Measurements from ENCODE around the gene MKRN1.
"Not testable (repeated sequence)": the region's sequence is repeated elsewhere in the genome, so short reads cannot be mapped to it uniquely, and the experiment has no call there.

Gene MKRN1

DNA sequence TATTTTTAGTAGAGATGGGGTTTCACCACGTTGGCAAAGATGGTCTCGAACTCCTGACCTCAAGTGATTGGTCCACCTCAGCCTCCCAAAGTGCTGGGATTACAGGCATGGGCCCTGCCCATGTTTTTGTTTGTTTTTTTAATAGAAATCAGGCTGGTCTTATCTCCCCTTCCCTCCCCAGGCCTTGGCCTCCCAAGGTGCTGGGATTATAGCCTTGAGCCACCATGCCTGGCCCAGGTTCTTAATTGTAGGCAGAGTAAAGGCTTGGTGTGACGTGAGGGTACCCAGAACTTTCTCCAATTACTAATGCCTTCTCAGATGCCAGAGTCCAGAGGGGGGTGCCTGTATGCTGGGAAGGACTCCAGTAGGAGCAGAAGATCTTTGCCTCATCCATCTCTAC is 5.2 kb upstream of the MKRN1 start:
- no peak for DNase-seq

DNA sequence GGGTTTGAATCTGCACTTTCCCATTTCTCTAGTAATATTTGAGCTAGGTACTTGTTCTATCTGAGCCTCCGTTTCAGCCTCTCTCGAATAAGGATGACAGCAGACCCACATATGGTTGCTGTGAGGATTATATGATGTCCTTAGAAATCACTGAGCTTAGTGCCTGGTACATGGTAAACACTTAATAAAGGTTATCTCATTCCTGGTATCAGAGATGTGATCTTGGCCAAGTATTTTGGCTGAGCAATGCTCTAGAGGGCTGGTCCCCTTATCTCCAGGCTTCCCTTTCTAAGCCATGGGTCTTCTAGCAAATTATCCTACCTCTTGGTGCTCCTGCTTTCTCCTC is 407 bp upstream of the MKRN1 start:
- no peak for DNase-seq

GRCh38 chr7:140478246-140479061 is 851 bp downstream of the MKRN1 start:
- peak; percentile 21 for DNase-seq

- DNase-seq: no peak
These were observed 2.5 kb downstream of the MKRN1 start for GRCh38 chr7:140476698-140477261.

DNA sequence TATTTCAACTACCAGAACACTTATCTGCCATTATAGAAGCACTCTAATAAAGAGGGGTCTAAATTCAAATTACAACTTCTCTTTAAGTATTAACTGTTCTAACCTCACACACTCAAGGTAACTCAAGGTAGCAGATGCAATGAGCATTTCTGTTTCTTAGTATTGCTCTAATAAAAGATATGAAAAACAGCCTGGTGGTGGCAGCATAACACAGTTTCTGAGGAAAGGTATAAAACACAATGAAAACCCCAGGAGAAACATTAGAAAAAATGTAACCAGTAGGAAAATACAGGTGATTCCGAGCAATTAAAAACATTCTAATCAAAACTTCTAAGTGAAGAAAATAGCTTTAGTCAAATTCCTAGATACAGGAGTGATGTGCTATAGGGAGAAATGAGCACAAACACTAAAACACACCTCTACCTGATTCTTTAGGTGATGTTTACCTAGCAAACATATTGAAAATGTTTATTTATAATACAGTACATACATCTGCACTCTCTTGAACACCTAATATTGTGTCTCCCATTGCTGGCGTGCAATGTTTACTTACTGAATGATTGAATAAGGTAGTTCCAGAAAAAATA is 3.5 kb downstream of the MKRN1 start:
- DNase-seq: no peak

DNA sequence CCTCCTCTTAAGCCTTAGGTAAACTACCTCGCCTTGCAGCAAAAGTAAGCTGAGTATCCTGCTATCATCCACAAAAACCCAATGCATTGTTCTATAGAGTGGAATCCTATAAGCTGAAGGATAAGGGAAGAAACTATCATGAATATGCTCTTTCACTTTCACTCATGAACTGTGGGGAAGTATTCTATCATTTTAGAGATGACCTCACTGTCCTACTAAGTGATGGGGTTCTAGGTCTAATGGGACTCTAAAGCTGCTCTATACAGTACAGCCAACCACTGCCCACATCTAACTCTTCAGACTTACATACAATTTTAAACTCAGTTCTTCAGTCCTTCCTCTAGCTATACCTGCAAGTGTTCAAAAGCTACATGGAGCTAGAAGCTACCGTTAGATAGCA is 16.2 kb downstream of the MKRN1 start:
- no peak for DNase-seq

- DNase-seq: no peak
These were observed 20.4 kb downstream of the MKRN1 start for GRCh38 chr7:140458916-140459315.

GRCh38 chr7:140458201-140458600 is 21.1 kb downstream of the MKRN1 start:
- no peak for DNase-seq

- no peak for DNase-seq
These were observed 22.7 kb downstream of the MKRN1 start for GRCh38 chr7:140456551-140457051.

DNA sequence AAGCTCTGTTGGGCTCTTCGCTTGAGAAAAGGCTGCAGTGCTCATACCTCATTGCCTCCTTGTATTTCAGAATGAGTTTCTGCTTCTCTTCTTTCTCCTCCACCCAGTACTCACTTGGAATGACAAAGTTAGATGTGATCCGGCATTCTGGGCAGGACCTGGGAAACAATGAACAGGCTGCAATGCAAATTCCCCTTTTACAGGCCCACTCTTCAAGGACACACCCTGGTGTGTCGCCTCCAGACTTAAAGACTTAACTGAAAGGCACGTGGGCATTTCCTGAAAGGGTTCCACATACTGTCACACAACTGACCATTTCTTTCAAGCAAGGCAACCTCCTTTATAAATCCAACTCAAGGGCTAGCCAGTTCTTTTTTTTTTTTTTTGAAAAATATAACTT is 23.6 kb downstream of the MKRN1 start:
- no peak for DNase-seq

DNA sequence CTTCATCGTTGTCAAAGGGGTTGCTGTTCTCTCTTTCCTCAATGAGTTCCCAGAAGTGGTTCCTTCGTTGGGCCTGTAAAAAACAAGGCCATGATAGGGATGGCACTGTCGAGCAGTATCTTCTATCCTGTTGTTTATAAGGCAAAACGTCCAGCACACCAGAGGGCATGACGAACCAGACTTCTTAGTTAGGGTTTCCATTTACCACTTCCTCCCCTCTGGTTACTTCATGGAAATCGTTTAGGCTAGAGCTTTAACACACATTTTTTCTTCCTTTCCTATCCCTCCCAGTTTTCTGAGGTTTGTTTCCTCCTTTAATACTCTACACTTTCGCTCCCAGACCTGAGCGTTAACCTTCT is 24.7 kb downstream of the MKRN1 start:
- no peak for DNase-seq

DNA sequence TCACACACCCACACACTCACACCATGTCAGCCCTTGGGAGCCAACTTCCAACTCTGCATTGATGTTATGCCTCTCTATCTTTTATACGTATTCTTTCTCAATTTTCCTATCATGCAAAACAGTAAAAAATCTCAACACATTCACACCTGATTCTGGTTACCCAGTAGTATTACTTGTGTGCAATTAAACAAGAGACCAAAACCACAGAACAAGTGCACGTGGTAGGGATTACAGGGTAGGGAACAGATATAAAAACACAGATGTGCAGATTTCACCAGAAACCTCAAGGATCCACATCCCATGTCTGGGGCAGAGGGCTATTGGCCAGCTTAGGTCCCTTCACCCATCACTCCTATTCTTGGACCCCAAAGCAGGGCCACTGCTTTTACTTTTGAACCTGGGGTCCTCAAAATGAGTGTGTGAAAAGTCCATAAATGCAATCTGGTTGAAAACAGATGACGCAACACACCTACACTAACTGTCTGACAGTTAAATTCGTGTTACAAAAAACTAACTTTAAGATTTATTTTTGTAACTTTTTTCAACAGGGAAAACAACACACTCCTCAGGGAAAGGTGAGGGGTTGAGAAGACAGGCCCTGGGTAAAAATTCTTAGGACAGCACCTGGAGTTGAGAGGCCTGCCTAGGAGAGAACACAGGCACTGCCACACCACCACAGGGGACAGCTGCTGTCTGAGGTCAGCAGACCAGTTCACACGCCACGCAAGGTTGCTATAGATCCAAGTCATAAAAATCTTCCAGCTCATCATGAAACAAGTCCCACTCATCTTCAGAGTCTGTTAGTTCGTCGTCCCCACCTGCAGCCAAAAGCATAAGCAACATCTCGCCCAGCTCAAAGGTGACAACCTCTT is 25.3 kb downstream of the MKRN1 start:
- not testable (repeated sequence) for DNase-seq

- DNase-seq: no peak
These were observed 26.0 kb downstream of the MKRN1 start for GRCh38 chr7:140453273-140453672.

- no peak for DNase-seq
These were observed 27.6 kb downstream of the MKRN1 start for GRCh38 chr7:140451716-140452115.

GRCh38 chr7:140448781-140449480 is 30.4 kb downstream of the MKRN1 start:
- DNase-seq: no peak

GRCh38 chr7:140447841-140448240 is 31.5 kb downstream of the MKRN1 start:
- no peak for DNase-seq

- no peak for DNase-seq
These were observed 32.8 kb downstream of the MKRN1 start for GRCh38 chr7:140446467-140446866.

- DNase-seq: no peak
These were observed 37.8 kb downstream of the MKRN1 start for GRCh38 chr7:140441519-140441918.

GRCh38 chr7:140440593-140440992 is 38.7 kb downstream of the MKRN1 start:
- DNase-seq: no peak

DNA sequence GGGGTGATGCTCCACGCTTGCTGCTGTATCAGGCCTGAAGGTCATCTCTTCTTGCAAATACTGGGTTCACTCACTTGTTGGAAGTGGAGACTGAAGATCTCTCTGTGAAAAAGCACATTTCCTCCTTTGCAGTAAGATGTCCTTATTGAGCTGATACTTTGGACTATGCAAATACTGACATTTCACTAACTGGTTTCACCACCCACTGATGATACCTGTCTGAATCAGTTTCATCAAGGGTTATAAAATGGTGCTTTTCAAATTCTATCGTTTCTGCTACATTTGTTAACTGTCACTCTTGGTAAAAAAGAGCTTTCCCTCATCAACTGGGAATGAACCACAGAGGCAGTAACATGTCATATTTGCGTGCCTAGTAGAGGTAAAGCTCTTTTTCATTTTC is 39.9 kb downstream of the MKRN1 start:
- no peak for DNase-seq

DNA sequence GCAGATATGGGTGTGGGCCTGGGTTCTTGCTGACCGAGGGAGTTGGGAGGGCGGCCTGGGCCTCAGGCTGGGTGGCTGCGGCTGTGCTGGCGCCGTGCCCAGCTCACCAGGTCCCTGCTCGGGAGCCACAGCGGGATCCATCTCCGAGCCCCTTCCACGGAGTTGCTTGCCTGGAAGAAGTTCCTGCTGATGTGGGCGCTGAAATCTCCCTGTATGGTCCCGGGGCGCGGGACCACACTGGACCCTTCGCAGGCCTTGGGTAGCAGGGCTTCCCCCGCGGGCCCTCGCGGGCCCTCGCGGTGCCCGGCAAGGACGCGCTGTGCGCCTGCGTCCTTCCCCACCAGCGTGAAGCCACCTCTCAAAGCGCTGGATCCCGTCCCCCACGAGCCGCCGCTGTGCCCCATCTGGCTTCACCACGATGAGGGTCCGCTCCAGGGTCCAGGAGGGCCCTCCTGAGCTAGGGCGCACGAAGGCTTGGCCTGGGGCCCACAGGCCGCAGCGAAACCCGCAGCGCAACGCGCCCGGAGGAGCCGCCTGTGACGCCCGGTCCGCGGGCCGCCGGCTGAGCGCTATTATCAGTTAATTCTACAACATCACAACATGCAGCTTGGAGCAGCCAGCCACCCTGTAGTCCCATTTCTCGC is 43.9 kb downstream of the MKRN1 start:
- DNase-seq: no peak

DNA sequence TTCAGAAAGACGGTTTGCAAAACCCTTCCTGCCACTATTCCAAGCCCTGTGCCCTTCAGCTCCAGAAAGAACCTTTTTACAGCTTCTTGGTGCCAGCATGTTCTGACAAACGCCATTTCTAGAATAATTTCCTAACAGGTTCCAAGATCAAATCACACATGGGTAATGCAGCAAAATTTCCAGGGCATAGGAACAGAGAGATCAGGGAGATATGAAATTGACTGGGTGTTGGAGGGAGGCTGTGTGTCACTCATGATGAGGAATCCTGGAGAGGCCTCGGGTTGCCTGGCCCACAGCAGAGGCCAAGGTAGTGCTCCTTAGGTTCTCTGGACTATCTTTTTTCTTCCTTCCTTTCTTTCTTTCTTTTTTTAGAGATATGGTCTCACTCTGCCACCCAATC is 45.9 kb downstream of the MKRN1 start:
- no peak for DNase-seq

All from activated CD4-positive, alpha-beta T cell treated with anti-CD3 and anti-CD28 coated beads for 1 hour (primary cell).